ENCODE measurements around the gene NKX1-1.

DNA sequence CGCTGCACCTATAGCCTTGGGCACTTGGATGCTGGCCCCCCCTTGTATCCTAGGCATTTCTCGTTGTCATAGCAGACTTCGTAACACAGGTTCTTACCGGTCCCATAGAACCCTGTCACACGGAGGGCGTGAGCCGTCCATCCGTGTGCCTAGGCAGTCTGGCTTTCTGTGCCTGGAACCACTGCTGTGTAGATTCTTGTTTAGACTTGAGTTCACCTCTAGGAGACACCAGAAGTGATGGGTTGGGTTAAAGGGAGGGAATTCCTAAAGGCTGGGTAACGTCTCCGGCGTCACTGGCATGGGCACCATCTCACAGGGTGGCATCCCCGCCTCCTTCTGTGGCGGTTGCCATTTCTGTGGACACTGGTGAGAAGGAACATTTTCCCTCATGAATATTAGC lies 13.5 kb upstream of the NKX1-1 start:
- TF ChIP-seq, protein P1, sequence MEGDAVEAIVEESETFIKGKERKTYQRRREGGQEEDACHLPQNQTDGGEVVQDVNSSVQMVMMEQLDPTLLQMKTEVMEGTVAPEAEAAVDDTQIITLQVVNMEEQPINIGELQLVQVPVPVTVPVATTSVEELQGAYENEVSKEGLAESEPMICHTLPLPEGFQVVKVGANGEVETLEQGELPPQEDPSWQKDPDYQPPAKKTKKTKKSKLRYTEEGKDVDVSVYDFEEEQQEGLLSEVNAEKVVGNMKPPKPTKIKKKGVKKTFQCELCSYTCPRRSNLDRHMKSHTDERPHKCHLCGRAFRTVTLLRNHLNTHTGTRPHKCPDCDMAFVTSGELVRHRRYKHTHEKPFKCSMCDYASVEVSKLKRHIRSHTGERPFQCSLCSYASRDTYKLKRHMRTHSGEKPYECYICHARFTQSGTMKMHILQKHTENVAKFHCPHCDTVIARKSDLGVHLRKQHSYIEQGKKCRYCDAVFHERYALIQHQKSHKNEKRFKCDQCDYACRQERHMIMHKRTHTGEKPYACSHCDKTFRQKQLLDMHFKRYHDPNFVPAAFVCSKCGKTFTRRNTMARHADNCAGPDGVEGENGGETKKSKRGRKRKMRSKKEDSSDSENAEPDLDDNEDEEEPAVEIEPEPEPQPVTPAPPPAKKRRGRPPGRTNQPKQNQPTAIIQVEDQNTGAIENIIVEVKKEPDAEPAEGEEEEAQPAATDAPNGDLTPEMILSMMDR (optimal IDR thresholded peaks at IDR 0.05 in 1 of 3, IDR thresholded peaks at IDR 0.05 in 1 of 3, conservative IDR thresholded peaks at IDR 0.05 in 1 of 3; ENCODE audit: extremely low read depth in 1 of 3, insufficient read depth in 2 of 3, low read length in 3 of 3) = no peak
- TF ChIP-seq EZH2 (IDR thresholded peaks at IDR 0.05; ENCODE audit: low read length) = no peak
